Ishikawa (cell line): ENCODE measurements around the gene CYB5R4.

Experiments
- CEBPB ChIP-seq: IDR thresholded peaks from 2 replicates; pipeline ENCODE4 v1.6.1; 2012
- CREB1 ChIP-seq: IDR thresholded peaks from 2 replicates; pipeline ENCODE4 v1.6.1; 2012; ENCODE audit warnings: low read depth
- EGR1 ChIP-seq: IDR thresholded peaks from 2 replicates; pipeline ENCODE4 v1.6.1; 2012
- EP300 ChIP-seq: IDR thresholded peaks from 2 replicates; pipeline ENCODE4 v1.6.1; 2012; ENCODE audit warnings: borderline replicate concordance
- FOXM1 ChIP-seq: IDR thresholded peaks from 2 replicates; pipeline ENCODE4 v1.6.1; 2012; ENCODE audit warnings: low read depth, borderline replicate concordance
- NFIC ChIP-seq: IDR thresholded peaks from 2 replicates; pipeline ENCODE4 v1.6.1; 2012
- RAD21 ChIP-seq: IDR thresholded peaks from 2 replicates; pipeline ENCODE4 v1.6.1; 2012; ENCODE audit warnings: low read depth
- TAF1 ChIP-seq: IDR thresholded peaks from 2 replicates; pipeline ENCODE4 v1.6.1; 2012; ENCODE audit warnings: low read depth, mild to moderate bottlenecking
- TCF12 ChIP-seq: IDR thresholded peaks from 2 replicates; pipeline ENCODE4 v1.6.1; 2012; ENCODE audit warnings: low read depth
- TEAD4 ChIP-seq: IDR thresholded peaks from 2 replicates; pipeline ENCODE4 v1.6.1; 2012
- YY1 ChIP-seq: IDR thresholded peaks from 2 replicates; pipeline ENCODE4 v1.6.1; 2012; ENCODE audit warnings: low read depth
- ZBTB7A ChIP-seq: IDR thresholded peaks from 2 replicates; pipeline ENCODE4 v1.6.1; 2012; ENCODE audit warnings: low read depth
- TF ChIP-seq, protein P1 (sequence below): IDR thresholded peaks from 2 replicates; pipeline ENCODE4 v1.6.1; 2012; ENCODE audit warnings: low read depth, mild to moderate bottlenecking
- TF ChIP-seq, protein P2 (sequence below): IDR thresholded peaks from 2 replicates; pipeline ENCODE4 v1.6.1; 2012
- TF ChIP-seq, protein P3 (sequence below): IDR thresholded peaks from 2 replicates; pipeline ENCODE4 v1.6.1; 2012

Gene CYB5R4

DNA sequence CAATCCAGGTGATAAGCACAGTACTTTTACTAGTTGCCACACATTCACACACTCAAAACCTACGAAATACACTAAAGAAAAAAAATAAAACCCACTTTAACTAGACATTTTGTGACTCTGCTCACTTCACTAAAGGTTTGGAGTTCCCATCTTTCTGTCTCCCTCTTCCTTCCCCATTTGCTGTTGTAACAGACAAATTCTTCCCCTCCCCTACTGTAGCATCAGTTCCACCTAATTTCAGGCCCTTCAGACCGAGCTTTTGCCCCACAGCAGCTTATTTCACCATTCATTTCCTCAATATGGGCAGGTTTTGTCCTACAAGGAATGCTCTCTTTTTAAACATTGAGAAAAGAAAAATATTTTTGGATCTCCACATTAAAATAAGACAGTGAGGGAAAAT is 142.7 kb downstream of the CYB5R4 start:
- TF ChIP-seq FOXM1 = no peak

DNA sequence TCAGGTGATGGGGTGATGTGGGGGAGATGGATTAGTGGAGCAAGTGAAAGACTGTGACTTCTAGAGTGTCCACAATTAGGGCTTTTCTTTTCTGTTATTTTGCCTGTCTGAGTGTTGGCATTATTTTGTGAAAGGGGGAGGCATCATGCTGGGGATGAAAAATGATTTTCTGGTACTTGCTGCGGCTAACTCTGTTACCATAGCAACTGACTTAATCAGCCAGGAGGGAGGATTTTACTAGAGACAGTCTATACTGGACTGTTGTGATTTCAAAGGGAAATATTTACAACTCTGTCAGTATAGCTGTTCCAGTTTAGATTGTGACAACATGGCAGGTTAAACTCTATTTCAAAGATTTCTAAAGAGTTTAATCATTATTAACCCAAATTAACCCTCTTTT is 143.6 kb downstream of the CYB5R4 start:
- TF ChIP-seq ZBTB7A (no peak), YY1 (no peak), RAD21 (no peak), EP300 (no peak), TAF1 (no peak), TEAD4 (no peak), NFIC (no peak), TCF12 (no peak), EGR1 (no peak), FOXM1 (no peak), CEBPB (no peak), CREB1 (no peak)
- TF ChIP-seq, protein P1, sequence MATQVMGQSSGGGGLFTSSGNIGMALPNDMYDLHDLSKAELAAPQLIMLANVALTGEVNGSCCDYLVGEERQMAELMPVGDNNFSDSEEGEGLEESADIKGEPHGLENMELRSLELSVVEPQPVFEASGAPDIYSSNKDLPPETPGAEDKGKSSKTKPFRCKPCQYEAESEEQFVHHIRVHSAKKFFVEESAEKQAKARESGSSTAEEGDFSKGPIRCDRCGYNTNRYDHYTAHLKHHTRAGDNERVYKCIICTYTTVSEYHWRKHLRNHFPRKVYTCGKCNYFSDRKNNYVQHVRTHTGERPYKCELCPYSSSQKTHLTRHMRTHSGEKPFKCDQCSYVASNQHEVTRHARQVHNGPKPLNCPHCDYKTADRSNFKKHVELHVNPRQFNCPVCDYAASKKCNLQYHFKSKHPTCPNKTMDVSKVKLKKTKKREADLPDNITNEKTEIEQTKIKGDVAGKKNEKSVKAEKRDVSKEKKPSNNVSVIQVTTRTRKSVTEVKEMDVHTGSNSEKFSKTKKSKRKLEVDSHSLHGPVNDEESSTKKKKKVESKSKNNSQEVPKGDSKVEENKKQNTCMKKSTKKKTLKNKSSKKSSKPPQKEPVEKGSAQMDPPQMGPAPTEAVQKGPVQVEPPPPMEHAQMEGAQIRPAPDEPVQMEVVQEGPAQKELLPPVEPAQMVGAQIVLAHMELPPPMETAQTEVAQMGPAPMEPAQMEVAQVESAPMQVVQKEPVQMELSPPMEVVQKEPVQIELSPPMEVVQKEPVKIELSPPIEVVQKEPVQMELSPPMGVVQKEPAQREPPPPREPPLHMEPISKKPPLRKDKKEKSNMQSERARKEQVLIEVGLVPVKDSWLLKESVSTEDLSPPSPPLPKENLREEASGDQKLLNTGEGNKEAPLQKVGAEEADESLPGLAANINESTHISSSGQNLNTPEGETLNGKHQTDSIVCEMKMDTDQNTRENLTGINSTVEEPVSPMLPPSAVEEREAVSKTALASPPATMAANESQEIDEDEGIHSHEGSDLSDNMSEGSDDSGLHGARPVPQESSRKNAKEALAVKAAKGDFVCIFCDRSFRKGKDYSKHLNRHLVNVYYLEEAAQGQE = no peak
- TF ChIP-seq, protein P2, sequence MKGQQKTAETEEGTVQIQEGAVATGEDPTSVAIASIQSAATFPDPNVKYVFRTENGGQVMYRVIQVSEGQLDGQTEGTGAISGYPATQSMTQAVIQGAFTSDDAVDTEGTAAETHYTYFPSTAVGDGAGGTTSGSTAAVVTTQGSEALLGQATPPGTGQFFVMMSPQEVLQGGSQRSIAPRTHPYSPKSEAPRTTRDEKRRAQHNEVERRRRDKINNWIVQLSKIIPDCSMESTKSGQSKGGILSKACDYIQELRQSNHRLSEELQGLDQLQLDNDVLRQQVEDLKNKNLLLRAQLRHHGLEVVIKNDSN = no peak
- TF ChIP-seq, protein P3, sequence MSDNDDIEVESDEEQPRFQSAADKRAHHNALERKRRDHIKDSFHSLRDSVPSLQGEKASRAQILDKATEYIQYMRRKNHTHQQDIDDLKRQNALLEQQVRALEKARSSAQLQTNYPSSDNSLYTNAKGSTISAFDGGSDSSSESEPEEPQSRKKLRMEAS = no peak

DNA sequence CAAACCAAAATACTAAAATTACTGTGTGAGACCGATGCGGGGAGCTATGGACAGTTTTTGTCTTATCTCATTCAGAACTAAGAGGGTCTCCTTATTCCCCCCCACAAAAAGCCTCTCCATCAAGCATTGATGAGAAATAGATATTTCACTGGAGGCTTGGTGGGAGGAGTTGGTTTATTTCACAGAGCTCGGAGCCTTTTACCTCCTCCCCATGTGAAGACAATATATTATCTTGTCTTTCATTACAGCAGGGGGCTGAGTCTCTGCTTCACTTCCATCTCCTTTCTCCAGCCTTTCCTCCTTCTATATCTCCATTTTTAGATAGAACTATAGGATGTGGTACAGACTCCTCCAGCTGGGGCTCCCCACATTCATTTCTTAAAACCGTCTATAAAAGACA is 144.2 kb downstream of the CYB5R4 start:
- TF ChIP-seq TAF1 (no peak), TEAD4 (no peak), CREB1 (no peak), ZBTB7A (no peak)
- TF ChIP-seq, protein P1 = no peak

DNA sequence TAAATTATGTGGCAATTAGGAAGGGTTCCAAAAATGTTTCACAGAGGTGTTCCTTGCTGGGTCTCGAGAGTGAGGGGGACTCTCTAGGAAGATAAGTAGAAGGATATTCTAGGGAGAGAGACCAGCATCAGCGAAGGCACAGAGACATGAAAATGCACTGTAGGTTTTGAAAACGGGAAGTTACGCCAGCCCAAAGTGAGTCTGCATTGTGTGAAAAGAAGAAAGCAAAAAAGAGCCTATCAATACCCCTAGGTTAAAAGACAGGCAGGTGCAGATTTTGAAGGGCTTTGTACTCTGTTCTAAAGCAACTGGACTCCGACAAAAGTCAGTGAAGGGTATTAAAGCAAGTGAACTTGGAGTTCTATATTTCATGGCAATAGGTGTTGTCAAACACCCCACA is 148.4 kb downstream of the CYB5R4 start:
- TF ChIP-seq TCF12 = no peak

DNA sequence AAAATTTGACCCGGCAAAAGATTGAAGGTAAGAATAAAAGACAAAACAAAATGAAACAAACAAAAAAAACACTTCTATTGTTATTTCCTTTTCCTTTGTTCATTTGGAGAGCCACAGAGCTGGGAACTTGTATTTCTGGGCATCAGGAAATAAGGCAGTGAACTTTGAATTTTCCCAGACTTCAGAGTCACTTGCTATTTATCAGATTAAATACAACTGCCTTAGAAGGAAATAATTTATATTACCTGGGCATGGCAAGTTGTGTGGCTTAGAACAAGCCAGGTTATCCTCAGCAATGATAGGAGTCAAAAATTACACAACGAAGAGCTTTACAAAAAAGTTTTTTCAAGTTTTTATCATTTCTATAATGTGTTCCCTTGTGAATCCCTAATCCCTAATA is 153.9 kb downstream of the CYB5R4 start:
- TF ChIP-seq YY1 (no peak), TEAD4 (no peak)

DNA sequence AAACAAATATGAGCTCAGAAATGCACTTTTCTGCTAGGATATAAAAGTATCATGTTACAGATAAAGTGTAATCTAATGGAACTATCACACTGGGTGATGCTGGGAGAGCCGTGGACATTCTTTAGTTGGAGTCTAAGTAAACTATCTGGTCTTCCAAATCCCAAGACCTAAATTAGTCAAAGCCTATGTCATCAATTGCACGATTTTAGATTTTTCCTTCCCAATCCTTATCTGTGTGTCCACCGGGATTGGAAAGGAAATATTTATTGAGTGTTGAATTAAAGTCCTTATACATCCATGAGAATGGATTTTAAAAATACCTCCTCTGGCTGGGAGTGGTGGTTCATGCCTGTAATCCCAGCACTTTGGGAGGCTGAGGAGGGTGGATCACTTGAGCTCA is 154.4 kb downstream of the CYB5R4 start:
- TF ChIP-seq CREB1 = no peak
- TF ChIP-seq FOXM1 = no peak
- TF ChIP-seq NFIC = no peak
- no peak for TF ChIP-seq ZBTB7A
- TF ChIP-seq EGR1 = no peak
- no peak for TF ChIP-seq RAD21
- TF ChIP-seq TCF12 = no peak
- no peak for TF ChIP-seq EP300

DNA sequence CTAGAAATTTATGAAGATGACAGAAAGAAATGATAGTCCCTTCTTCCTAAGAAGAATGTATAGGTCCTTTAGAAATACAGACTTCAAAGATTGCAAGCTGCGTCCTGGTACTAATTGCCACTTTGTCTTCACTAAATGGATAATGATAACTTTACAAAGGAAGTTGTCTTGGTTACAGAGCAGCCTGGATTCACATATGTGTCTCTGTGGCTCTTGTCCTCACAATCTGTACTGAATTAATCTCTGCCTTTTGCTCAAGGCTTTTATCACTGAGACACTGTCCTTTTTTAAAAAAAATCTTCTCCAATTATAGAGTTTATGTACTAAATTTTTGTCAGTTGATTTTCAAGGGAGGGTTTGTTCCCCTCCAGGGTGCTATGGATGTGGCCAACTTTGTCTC is 156.5 kb downstream of the CYB5R4 start:
- TF ChIP-seq FOXM1 (no peak), ZBTB7A (no peak), NFIC (no peak), RAD21 (no peak), EGR1 (no peak), CREB1 (no peak), TAF1 (no peak), YY1 (no peak), TCF12 (no peak), TEAD4 (no peak), EP300 (no peak), CEBPB (no peak)
- TF ChIP-seq, protein P2 = no peak
- TF ChIP-seq, protein P3 = no peak
- TF ChIP-seq, protein P1 = no peak
